ENCODE data around the gene TPGS1.

The TPGS1 gene

DNA sequence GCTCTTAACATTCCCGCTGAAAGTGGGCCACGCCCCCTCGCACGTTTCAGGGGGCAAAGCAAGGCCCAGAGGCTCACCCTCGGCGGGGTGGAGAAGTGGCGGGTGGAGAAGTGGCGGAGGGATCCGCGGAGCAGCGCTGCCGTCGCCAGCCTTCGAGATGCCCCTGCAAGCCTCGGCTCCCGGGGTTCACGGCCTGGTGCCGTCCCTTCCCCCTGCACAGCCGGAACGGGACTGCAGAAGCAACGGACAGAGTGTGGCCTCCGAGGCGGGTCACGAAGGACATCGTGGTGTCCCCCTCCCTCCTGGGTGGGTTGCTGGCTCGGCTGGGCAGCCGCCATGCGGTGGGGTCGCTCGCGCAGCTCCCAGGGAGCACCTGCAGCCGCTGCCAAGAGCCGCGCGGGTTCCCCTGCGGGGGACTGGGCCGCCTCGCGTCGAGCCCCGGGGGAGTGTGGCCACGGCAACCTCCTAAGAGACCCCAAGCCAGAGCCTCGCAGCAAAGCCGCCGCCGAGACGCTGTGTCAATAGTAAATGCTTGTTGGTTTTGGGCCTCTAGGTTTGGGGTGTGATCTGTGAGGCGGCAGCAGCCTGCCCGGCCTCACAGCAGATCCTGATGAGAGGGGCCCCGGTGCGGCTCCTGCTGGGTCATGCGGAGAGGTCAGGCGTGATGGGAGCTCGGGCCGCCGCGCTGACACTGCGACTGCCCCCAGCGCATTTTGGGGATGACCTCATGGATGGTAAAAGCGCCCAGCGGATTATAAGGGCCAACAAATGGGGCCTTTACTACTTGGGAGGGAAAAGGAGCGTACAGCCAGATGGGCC is 5.5 kb downstream of the TPGS1 start:
- H3K27me3 ChIP-seq, result peaks cover 17% of the 10 kb centered on the region
- peaks cover 22 to 24% of the 10 kb centered on the region in 2 experiments for H3K4me1 ChIP-seq (ENCODE audit: control insufficient read depth in 1 of 2, insufficient read depth in 1 of 2, low read depth in 1 of 2, low read length in 1 of 2)
- TF ChIP-seq, protein P1, sequence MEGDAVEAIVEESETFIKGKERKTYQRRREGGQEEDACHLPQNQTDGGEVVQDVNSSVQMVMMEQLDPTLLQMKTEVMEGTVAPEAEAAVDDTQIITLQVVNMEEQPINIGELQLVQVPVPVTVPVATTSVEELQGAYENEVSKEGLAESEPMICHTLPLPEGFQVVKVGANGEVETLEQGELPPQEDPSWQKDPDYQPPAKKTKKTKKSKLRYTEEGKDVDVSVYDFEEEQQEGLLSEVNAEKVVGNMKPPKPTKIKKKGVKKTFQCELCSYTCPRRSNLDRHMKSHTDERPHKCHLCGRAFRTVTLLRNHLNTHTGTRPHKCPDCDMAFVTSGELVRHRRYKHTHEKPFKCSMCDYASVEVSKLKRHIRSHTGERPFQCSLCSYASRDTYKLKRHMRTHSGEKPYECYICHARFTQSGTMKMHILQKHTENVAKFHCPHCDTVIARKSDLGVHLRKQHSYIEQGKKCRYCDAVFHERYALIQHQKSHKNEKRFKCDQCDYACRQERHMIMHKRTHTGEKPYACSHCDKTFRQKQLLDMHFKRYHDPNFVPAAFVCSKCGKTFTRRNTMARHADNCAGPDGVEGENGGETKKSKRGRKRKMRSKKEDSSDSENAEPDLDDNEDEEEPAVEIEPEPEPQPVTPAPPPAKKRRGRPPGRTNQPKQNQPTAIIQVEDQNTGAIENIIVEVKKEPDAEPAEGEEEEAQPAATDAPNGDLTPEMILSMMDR (IDR thresholded peaks at IDR 0.05), result no peak

DNA sequence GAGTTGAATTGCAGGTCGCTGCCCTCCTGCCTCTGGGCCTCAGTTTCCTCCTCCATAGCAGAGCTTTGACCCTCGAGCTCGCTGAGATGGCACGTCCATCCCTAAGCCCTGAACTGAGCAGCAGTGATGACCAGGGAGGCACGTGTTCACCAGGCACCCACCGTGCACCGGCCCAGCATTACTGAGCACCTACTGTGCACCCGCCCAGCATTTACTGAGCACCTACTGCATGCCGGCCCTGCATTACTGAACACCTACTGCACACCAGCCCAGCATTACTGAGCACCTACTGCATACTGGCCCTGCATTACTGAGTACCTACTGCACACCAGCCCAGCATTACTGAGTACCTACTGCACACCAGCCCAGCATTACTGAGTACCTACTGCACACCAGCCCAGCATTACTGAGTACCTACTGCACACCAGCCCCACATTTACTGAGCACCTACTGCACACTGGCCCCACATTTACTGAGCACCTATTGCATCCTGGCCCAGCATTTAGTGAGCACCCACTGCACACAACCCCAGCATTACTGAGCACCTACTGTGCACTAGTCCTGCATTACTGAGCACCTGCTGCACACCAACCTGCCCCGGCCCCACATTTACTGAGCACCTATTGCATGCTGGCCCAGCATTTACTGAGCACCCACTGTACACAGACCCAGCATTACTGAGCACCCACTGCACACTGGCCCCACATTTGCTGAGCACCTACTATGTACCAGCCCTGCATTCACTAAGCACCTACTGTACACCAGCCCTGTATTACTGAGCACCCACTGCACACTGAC is 6.3 kb downstream of the TPGS1 start:
- Histone ChIP-seq H3K4me3 (ENCODE audit: low read depth in 1 of 2, low read length in 1 of 2) (no peak overlapping the region), H3K27me3 (peaks cover 25% of the 10 kb centered on the region), H3K4me1 (ENCODE audit: control insufficient read depth in 1 of 2, insufficient read depth in 1 of 2, low read depth in 1 of 2, low read length in 1 of 2) (peaks cover 15 to 16% of the 10 kb centered on the region in 2 experiments), H3K27ac (no peak overlapping the region), H3K36me3 (peaks cover 9% of the 10 kb centered on the region), H3K9me3 (no peaks in the 10 kb centered on the region)
- TF ChIP-seq, protein P1 (IDR thresholded peaks at IDR 0.05), result no peak

More for the DNA sequence above, 5.5 kb downstream of the TPGS1 start:
- H3K27ac ChIP-seq, result no peak overlapping the region
- H3K4me3 ChIP-seq (ENCODE audit: low read depth in 1 of 2, low read length in 1 of 2), result no peak overlapping the region
- H3K9me3 ChIP-seq, result no peaks in the 10 kb centered on the region
- peaks cover 9% of the 10 kb centered on the region for H3K36me3 ChIP-seq

DNA sequence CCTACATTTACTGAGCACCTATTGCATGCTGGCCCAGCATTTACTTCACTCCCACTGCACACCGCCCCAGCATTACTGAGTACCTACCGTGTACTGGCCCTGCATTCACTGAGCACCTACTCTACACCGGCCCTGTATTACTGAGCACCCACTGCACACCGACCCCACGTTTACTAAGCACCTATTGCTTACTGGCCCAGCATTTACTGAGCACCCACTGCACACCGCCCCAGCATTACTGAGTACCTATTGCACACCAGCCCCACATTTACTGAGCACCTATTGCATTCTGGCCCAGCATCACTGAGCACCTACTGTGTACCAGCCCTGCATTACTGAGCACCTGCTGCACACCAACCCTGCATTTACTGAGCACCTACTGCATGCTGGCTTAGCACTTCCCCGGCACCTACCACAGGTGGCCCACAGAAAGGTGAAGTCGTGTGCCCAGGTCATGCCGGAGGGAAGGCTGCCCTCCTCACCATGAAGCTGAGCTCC is 6.9 kb downstream of the TPGS1 start:
- H3K27ac ChIP-seq, result no peak overlapping the region
- H3K4me3 ChIP-seq (ENCODE audit: low read depth in 1 of 2, low read length in 1 of 2), result no peak overlapping the region
- no peaks in the 10 kb centered on the region for H3K9me3 ChIP-seq
- H3K4me1 ChIP-seq (ENCODE audit: control insufficient read depth in 1 of 2, insufficient read depth in 1 of 2, low read depth in 1 of 2, low read length in 1 of 2), result peaks cover 15 to 16% of the 10 kb centered on the region in 2 experiments
- TF ChIP-seq, protein P1 (IDR thresholded peaks at IDR 0.05), result no peak
- peaks cover 32% of the 10 kb centered on the region for H3K27me3 ChIP-seq
- peaks cover 9% of the 10 kb centered on the region for H3K36me3 ChIP-seq

DNA sequence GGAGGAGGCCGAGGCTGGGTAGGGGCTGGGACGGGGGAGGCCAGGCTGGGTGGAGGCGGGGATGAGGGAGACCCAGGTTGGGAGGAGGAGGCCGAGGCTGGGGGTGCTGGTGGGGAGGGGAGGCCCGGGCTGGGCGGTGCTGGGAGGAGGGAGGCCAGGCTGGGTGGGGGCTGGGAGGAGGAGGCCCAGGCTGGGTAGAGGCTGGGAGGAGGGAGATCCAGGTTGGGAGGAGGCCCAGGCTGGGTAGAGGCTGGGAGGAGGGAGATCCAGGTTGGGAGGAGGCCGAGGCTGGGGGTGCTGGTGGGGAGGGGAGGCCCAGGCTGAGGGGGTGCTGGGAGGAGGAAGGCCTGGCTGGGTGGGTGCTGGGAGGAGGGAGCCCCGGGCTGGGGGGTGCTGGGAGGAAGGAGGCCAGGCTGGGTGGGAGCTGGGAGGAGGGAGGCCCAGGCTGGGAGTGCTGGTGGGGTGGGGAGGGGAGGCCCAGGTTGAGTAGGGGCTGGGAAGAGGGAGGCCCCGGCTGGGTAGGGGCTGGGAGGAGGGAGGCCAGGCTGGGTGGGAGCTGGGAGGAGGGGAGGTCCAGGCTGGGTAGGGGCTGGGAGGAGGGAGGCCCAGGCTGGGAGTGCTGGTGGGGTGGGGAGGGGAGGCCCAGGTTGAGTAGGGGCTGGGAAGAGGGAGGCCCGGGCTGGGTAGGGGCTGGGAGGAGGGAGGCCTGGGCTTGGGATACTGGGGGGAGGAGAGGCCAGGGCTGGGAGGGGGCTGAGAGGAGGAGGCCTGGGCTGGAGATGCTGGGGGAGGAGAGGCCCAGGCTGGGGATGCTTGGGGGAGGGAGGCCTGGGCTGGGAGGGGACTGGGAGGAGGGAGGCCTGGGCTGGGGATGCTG is 10.7 kb downstream of the TPGS1 start:
- peaks cover 16% of the 10 kb centered on the region for H3K36me3 ChIP-seq
- no peak overlapping the region for H3K4me3 ChIP-seq (ENCODE audit: low read depth in 1 of 2, low read length in 1 of 2)
- H3K9me3 ChIP-seq, result no peaks in the 10 kb centered on the region
- H3K27me3 ChIP-seq, result peaks cover 23% of the 10 kb centered on the region
- TF ChIP-seq, protein P1 (IDR thresholded peaks at IDR 0.05), result no peak
- no peaks in the 10 kb centered on the region for H3K4me1 ChIP-seq (ENCODE audit: control insufficient read depth in 1 of 2, insufficient read depth in 1 of 2, low read depth in 1 of 2, low read length in 1 of 2)
- no peak overlapping the region for H3K27ac ChIP-seq

All from neutrophil (primary cell).